Measurements from ENCODE around the gene GABRR2.
"Not testable (repeated sequence)": the region's sequence is repeated elsewhere in the genome, so short reads cannot be mapped to it uniquely, and the experiment has no call there.

The GABRR2 gene

GRCh38 chr6:89255417-89255816 is 59.7 kb downstream of the GABRR2 start:
- no peak for DNase-seq

GRCh38 chr6:89254569-89254968 is 60.5 kb downstream of the GABRR2 start:
- DNase-seq: no peak

- DNase-seq: no peak
Measured at GRCh38 chr6:89252907-89253306, 62.2 kb downstream of the GABRR2 start.

- no peak for DNase-seq
Measured at GRCh38 chr6:89251976-89252375, 63.1 kb downstream of the GABRR2 start.

GRCh38 chr6:89251170-89251569 is 63.9 kb downstream of the GABRR2 start:
- DNase-seq: no peak

- DNase-seq: no peak
Measured at GRCh38 chr6:89250239-89250638, 64.9 kb downstream of the GABRR2 start.

GRCh38 chr6:89244241-89244985 is 70.7 kb downstream of the GABRR2 start:
- no peak for DNase-seq

- no peak for DNase-seq
Measured at GRCh38 chr6:89243331-89243629, 71.8 kb downstream of the GABRR2 start.

GRCh38 chr6:89242574-89243330 is 72.3 kb downstream of the GABRR2 start:
- DNase-seq: peak; percentile 73

GRCh38 chr6:89239338-89239737 is 75.8 kb downstream of the GABRR2 start:
- no peak for DNase-seq

GRCh38 chr6:89237158-89237557 is 77.9 kb downstream of the GABRR2 start:
- DNase-seq: no peak

- DNase-seq: not testable (repeated sequence)
Measured at GRCh38 chr6:89233605-89234004, 81.5 kb downstream of the GABRR2 start.

GRCh38 chr6:89222712-89223039 is 92.4 kb downstream of the GABRR2 start:
- DNase-seq: no peak

- no peak for DNase-seq
Measured at GRCh38 chr6:89221971-89222711, 93.0 kb downstream of the GABRR2 start.

- no peak for DNase-seq
Measured at GRCh38 chr6:89221129-89221528, 94.0 kb downstream of the GABRR2 start.

GRCh38 chr6:89217299-89217910 is 97.7 kb downstream of the GABRR2 start, which contains the start of gene GABRR1:
Gene GABRR1 (minus strand): TSS chr6:89217358. CDS start chr6:89217322, 36 bp downstream.
- DNase-seq: peak; percentile 88

GRCh38 chr6:89216411-89216810 is 98.7 kb downstream of the GABRR2 start:
- DNase-seq: peak; percentile 68

- DNase-seq: no peak
Measured at GRCh38 chr6:89215391-89215790, 99.7 kb downstream of the GABRR2 start.

GRCh38 chr6:89214197-89214596 is 100.9 kb downstream of the GABRR2 start:
- no peak for DNase-seq

- no peak for DNase-seq
Measured at GRCh38 chr6:89212472-89212871, 102.6 kb downstream of the GABRR2 start.

GRCh38 chr6:89209457-89209856 is 105.6 kb downstream of the GABRR2 start:
- DNase-seq: no peak

GRCh38 chr6:89208551-89208950 is 106.5 kb downstream of the GABRR2 start:
- DNase-seq: no peak
